OCI-LY7 (cell line): ENCODE data around the gene ZNF516.

Source experiments
- EZH2phosphoT487 ChIP-seq: fragments of 200-600 bp; sonication (generic); IDR thresholded peaks from 2 replicates; pipeline ENCODE4 v1.6.1; 2018; ENCODE audit warnings: low read depth, borderline replicate concordance, mild to moderate bottlenecking, mixed run types, antibody characterized with exemption, low read length, moderate library complexity, mixed read lengths
- TF ChIP-seq, protein P1 (sequence below): fragments of 200-600 bp; sonication (generic); conservative IDR thresholded peaks from 2 replicates; pipeline ENCODE4 v1.5.1; 2014; ENCODE audit warnings: mild to moderate bottlenecking, antibody characterized with exemption, low read length, moderate library complexity, mixed read lengths

- TF ChIP-seq, protein P1, sequence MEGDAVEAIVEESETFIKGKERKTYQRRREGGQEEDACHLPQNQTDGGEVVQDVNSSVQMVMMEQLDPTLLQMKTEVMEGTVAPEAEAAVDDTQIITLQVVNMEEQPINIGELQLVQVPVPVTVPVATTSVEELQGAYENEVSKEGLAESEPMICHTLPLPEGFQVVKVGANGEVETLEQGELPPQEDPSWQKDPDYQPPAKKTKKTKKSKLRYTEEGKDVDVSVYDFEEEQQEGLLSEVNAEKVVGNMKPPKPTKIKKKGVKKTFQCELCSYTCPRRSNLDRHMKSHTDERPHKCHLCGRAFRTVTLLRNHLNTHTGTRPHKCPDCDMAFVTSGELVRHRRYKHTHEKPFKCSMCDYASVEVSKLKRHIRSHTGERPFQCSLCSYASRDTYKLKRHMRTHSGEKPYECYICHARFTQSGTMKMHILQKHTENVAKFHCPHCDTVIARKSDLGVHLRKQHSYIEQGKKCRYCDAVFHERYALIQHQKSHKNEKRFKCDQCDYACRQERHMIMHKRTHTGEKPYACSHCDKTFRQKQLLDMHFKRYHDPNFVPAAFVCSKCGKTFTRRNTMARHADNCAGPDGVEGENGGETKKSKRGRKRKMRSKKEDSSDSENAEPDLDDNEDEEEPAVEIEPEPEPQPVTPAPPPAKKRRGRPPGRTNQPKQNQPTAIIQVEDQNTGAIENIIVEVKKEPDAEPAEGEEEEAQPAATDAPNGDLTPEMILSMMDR = no peak
- TF ChIP-seq EZH2phosphoT487 = no peak
Observed at GRCh38 chr18:76368976-76369375, 126.1 kb downstream of the ZNF516 start.
